22Rv1 (cell line): ENCODE results near the gene NAV2.
"Not testable (repeated sequence)": the region's sequence is repeated elsewhere in the genome, so short reads cannot be mapped to it uniquely, and the experiment has no call there.

Experiments used
- CTCF ChIP-seq: fragments of 450-650 bp; IDR thresholded peaks from 2 replicates; pipeline ENCODE4 v1.5.1; 2017; ENCODE audit warnings: mild to moderate bottlenecking
- ZFX ChIP-seq: fragments of 450-650 bp; IDR thresholded peaks from 2 replicates; pipeline ENCODE4 v1.6.1; 2017; ENCODE audit warnings: antibody characterized with exemption, borderline replicate concordance

GRCh38 chr11:19895037-19895436 lies 182.4 kb downstream of the NAV2 start:
- not testable (repeated sequence) for TF ChIP-seq CTCF, ZFX
